ENCODE results near the gene MYO1H. TPM values are rescaled to one million over a fixed set of nuclear protein-coding genes. Genes with fewer than 3 reads are reported as not detected.

MYO1H gene
- total and polyA plus RNA-seq, 2 of the 8 experiments (the other 6 are each of a cell fraction or from before 2014, with no cell fraction given): 0.03 TPM; not detected in 1

DNA sequence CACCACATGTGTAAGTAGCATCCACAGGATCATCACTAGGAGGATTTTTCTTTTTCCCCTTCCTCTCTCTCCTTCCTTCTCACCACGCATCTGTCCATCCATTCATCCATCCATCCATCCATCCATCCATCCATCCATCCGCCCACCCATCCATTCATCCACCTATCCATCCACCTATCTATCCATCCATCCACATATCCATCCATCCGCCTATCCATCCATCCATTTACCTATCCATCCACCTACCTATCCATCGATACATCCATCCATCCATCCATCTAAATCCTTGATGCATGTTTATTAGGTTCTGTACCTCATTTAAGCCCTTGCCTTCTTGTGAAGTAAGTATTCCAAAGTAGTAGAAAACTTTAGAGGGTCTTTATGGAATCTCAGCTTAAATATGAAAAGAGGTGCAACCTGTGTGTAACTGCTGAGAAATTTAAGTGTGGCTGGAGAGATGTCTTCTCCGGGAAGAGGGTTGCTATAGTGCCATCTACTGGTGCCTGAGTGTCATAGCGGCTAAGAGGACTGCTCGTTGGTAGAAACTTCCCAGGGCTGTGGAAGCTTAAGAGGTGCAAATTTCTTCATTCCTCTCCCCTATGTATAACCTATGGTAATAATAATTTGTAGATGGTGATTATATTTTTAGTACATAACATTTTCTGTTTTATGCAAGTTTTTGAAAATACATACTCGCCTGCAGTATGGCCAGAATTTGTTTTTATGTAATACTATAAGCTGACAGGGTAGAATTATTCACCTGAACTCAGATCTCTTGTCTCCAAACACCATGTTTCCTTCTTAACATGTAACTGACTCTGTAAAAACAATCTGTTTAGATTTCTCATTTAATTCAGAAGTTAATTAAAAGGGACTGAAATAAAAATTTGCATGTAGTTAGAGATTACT lies 46.0 kb downstream of the MYO1H start:
- H2BK12ac ChIP-seq (ENCODE audit: low read depth, low read length): no peak overlapping the region
- H2BK20ac ChIP-seq (ENCODE audit: low read length): no peak overlapping the region
- no peak overlapping the region for H3K4ac ChIP-seq (replicated peaks; ENCODE audit: insufficient read length, low read depth, low read length)
- H3K18ac ChIP-seq (ENCODE audit: extremely low read depth, low read length): no peak overlapping the region
- no peak for DNase-seq (ENCODE audit: low read depth in 1 of 2, low spot score in 2 of 2)
- no peak overlapping the region for H2BK120ac ChIP-seq (replicated peaks; ENCODE audit: low read depth, low read length)
- H3K27me3 ChIP-seq (replicated peaks in 1 of 4; ENCODE audit: control insufficient read depth in 3 of 4, extremely low read depth in 1 of 4, insufficient read depth in 3 of 4, low read length in 3 of 4): no peaks in the 10 kb centered on the region
- H3K4me3 ChIP-seq (ENCODE audit: extremely low read depth in 1 of 4, insufficient read depth in 2 of 4, low read depth in 3 of 4, low read length in 4 of 4): no peak overlapping the region
- no peaks in the 10 kb centered on the region for H3K36me3 ChIP-seq (ENCODE audit: control insufficient read depth in 2 of 4, insufficient read depth in 4 of 4, low read length in 3 of 4)
- H3K9ac ChIP-seq (replicated peaks in 1 of 4; ENCODE audit: extremely low read depth in 1 of 4, low read depth in 3 of 4, low read length in 3 of 4): no peak overlapping the region
- H2BK15ac ChIP-seq (ENCODE audit: low read length): no peak overlapping the region
- TF ChIP-seq, protein P1, sequence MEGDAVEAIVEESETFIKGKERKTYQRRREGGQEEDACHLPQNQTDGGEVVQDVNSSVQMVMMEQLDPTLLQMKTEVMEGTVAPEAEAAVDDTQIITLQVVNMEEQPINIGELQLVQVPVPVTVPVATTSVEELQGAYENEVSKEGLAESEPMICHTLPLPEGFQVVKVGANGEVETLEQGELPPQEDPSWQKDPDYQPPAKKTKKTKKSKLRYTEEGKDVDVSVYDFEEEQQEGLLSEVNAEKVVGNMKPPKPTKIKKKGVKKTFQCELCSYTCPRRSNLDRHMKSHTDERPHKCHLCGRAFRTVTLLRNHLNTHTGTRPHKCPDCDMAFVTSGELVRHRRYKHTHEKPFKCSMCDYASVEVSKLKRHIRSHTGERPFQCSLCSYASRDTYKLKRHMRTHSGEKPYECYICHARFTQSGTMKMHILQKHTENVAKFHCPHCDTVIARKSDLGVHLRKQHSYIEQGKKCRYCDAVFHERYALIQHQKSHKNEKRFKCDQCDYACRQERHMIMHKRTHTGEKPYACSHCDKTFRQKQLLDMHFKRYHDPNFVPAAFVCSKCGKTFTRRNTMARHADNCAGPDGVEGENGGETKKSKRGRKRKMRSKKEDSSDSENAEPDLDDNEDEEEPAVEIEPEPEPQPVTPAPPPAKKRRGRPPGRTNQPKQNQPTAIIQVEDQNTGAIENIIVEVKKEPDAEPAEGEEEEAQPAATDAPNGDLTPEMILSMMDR (IDR thresholded peaks at IDR 0.05; ENCODE audit: control extremely low read depth in 1 of 3, insufficient read depth in 1 of 3, low read depth in 1 of 3, low read length in 3 of 3): peak; percentile 64 to 90 (median 73)
- TF ChIP-seq CREB1 (IDR thresholded peaks at IDR 0.05) (peak; percentile 60; the same call in 1 of the 2 replicates), EGR1 (IDR thresholded peaks at IDR 0.05; ENCODE audit: borderline replicate concordance, low read depth, low read length) (no peak), RAD21 (IDR thresholded peaks at IDR 0.05 in 1 of 2, conservative IDR thresholded peaks at IDR 0.05 in 1 of 2; ENCODE audit: low read depth in 2 of 2, low read length in 2 of 2) (peak; percentile 64 to 76)
- no peak overlapping the region for H4K91ac ChIP-seq (replicated peaks; ENCODE audit: insufficient read length, low read length)
- peaks cover 0 to 2% of the 10 kb centered on the region in 2 experiments for H4K20me1 ChIP-seq (replicated peaks in 1 of 2; ENCODE audit: control insufficient read depth in 1 of 2, insufficient read depth in 2 of 2, low read length in 2 of 2)
- H2AK5ac ChIP-seq (ENCODE audit: low read depth, low read length): no peak overlapping the region
- no peaks in the 10 kb centered on the region for H3K79me1 ChIP-seq (ENCODE audit: low read depth, low read length)
- FAIRE-seq: peak; percentile 50
- H4K8ac ChIP-seq (ENCODE audit: extremely low read depth, insufficient read depth, low read length): no peak overlapping the region
- no peak overlapping the region for H2BK5ac ChIP-seq (ENCODE audit: low read depth, low read length)
- H3K79me2 ChIP-seq (ENCODE audit: control insufficient read depth in 1 of 2, insufficient read depth in 2 of 2, low read length in 2 of 2): no peaks in the 10 kb centered on the region
- H3K4me1 ChIP-seq (replicated peaks in 1 of 4; ENCODE audit: control insufficient read depth in 3 of 4, insufficient read depth in 4 of 4, low read length in 3 of 4): no peaks in the 10 kb centered on the region
- H3K27ac ChIP-seq (ENCODE audit: low read depth, low read length): no peak overlapping the region
- no peak overlapping the region for H3K23ac ChIP-seq (ENCODE audit: insufficient read length)
- H3K9me3 ChIP-seq (ENCODE audit: insufficient read depth in 2 of 2, low read depth in 1 of 2, low read length in 1 of 2): no peaks in the 10 kb centered on the region
- ChIA-PET CTCF (ENCODE audit: partially characterized antibody) (interaction anchor here (0.5 to 10.6 kb wide), 46 partner anchors 8 to 1542 kb away, joined by 3 to 148 read pairs (median 4); partner anchors contain the start of gene MYO1H), POLR2A (ENCODE audit: partially characterized antibody) (no interaction called here)
- no peak overlapping the region for H4K5ac ChIP-seq (ENCODE audit: insufficient read length, low read depth, low read length)
- no peak overlapping the region for H3K14ac ChIP-seq (ENCODE audit: insufficient read length)
- H2AFZ ChIP-seq (ENCODE audit: low read length): no peak overlapping the region
- peak overlapping the region; percentile 63 for H3K56ac ChIP-seq (replicated peaks; ENCODE audit: insufficient read length, low read depth, low read length)
- H3K4me2 ChIP-seq (ENCODE audit: insufficient read depth in 1 of 2, low read depth in 2 of 2, low read length in 2 of 2): no peak overlapping the region
- WGBS, 2 experiments (ENCODE audit: extremely low coverage in 1 of 2, insufficient coverage in 1 of 2, insufficient read length in 1 of 2, insufficient replicate concordance in 2 of 2, low coverage in 1 of 2, low lambda C conversion rate in 2 of 2, missing lambda C conversion rate in 1 of 2): 39 to 100% methylated on average over 1 to 8 of the region's 8 CpGs
- peaks cover 3% of the 10 kb centered on the region; the same call in 1 of the 2 replicates for H3K23me2 ChIP-seq (ENCODE audit: low read depth, low read length)
